ENCODE measurements around the gene DENND1B.

DNA sequence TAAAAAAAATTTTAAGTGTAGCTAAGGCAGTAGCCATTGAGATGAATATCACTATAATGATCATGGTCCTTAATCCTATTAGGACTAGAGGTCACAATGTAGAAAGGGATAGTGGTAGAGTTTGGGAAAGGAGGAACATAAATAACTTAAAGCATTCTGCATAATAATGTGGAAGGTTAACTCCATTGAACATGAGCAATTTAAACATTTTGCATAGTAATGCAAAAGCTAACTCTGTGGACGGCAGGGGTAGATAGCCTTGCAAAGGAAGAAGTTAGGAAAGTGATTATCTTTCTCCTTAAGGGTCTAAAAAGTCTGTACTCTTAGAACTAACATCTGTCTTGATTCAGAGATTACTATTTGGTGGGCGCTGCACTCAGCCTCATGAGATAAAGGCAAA lies 39.0 kb upstream of the DENND1B start:
- TF ChIP-seq, protein P1, sequence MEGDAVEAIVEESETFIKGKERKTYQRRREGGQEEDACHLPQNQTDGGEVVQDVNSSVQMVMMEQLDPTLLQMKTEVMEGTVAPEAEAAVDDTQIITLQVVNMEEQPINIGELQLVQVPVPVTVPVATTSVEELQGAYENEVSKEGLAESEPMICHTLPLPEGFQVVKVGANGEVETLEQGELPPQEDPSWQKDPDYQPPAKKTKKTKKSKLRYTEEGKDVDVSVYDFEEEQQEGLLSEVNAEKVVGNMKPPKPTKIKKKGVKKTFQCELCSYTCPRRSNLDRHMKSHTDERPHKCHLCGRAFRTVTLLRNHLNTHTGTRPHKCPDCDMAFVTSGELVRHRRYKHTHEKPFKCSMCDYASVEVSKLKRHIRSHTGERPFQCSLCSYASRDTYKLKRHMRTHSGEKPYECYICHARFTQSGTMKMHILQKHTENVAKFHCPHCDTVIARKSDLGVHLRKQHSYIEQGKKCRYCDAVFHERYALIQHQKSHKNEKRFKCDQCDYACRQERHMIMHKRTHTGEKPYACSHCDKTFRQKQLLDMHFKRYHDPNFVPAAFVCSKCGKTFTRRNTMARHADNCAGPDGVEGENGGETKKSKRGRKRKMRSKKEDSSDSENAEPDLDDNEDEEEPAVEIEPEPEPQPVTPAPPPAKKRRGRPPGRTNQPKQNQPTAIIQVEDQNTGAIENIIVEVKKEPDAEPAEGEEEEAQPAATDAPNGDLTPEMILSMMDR (IDR thresholded peaks at IDR 0.05), result no peak
- no peak for TF ChIP-seq POLR2A (IDR thresholded peaks at IDR 0.05)
